Parathyroid adenoma (tissue), 2 donors: ENCODE data around the gene ADAMTS6.

Experiments used
- H2AFZ ChIP-seq: fragments of 300-600 bp; sonication (generic); one replicate; pipeline ENCODE4 v1.7.0; 2017; ENCODE audit warnings: antibody characterized with exemption, mild to moderate bottlenecking
- H3K27ac ChIP-seq: fragments of 300-600 bp; sonication (generic); one replicate; pipeline ENCODE4 v1.7.0; 2017
- H3K27me3 ChIP-seq: fragments of 300-600 bp; sonication (generic); one replicate; pipeline ENCODE4 v1.7.0; 2017; ENCODE audit warnings: low read length; ENCODE audit not compliant: control insufficient read depth, insufficient read depth
- H3K36me3 ChIP-seq: fragments of 300-600 bp; sonication (generic); one replicate; pipeline ENCODE4 v1.7.0; 2017; ENCODE audit warnings: low read length; ENCODE audit not compliant: control insufficient read depth, insufficient read depth
- H3K4me1 ChIP-seq: fragments of 300-600 bp; sonication (generic); one replicate; pipeline ENCODE4 v1.7.0; 2017; ENCODE audit warnings: control low read depth
- H3K4me2 ChIP-seq: fragments of 300-600 bp; sonication (generic); one replicate; pipeline ENCODE4 v1.7.0; 2017; ENCODE audit warnings: low read length
- H3K4me3 ChIP-seq: fragments of 300-600 bp; sonication (generic); one replicate; pipeline ENCODE4 v1.7.0; 2017; ENCODE audit warnings: low read depth, low read length
- H3K79me2 ChIP-seq: fragments of 300-600 bp; sonication (generic); one replicate; pipeline ENCODE4 v1.7.0; 2017; ENCODE audit warnings: control low read depth
- H3K9ac ChIP-seq: fragments of 300-600 bp; sonication (generic); one replicate; pipeline ENCODE4 v1.7.0; 2017; ENCODE audit warnings: mild to moderate bottlenecking
- H3K9me3 ChIP-seq: fragments of 300-600 bp; sonication (generic); one replicate; pipeline ENCODE4 v1.7.0; 2017; ENCODE audit warnings: low read length; ENCODE audit not compliant: control insufficient read depth
- CTCF ChIP-seq: fragments of 300-600 bp; sonication (generic); IDR thresholded peaks from one replicate; pipeline ENCODE4 v1.7.0; 2017; ENCODE audit warnings: antibody characterized with exemption, mild to moderate bottlenecking
- donor health status: primary hyperparathyroidism.

ADAMTS6 gene

GRCh38 chr5:65105301-65105700 is 376.4 kb downstream of the ADAMTS6 start:
- Histone ChIP-seq H3K79me2 (no peaks in the 10 kb centered on the region), H2AFZ (peak overlapping the region; percentile 5), H3K27ac (no peak overlapping the region), H3K9ac (no peak overlapping the region), H3K36me3 (no peaks in the 10 kb centered on the region), H3K9me3 (no peaks in the 10 kb centered on the region), H3K4me3 (no peak overlapping the region), H3K4me1 (no peaks in the 10 kb centered on the region), H3K27me3 (no peaks in the 10 kb centered on the region), H3K4me2 (no peak overlapping the region)
- no peak for TF ChIP-seq CTCF

- Histone ChIP-seq H3K9me3 (no peaks in the 10 kb centered on the region), H3K36me3 (no peaks in the 10 kb centered on the region), H3K9ac (no peak overlapping the region), H3K79me2 (no peaks in the 10 kb centered on the region), H2AFZ (peak overlapping the region; percentile 5), H3K4me2 (no peak overlapping the region), H3K27ac (no peak overlapping the region), H3K4me3 (no peak overlapping the region), H3K27me3 (no peaks in the 10 kb centered on the region), H3K4me1 (no peaks in the 10 kb centered on the region)
- no peak for TF ChIP-seq CTCF
Measured at GRCh38 chr5:65104831-65105230, 376.9 kb downstream of the ADAMTS6 start.

GRCh38 chr5:65103756-65104440 is 377.8 kb downstream of the ADAMTS6 start:
- H3K27me3 ChIP-seq: no peaks in the 10 kb centered on the region
- no peaks in the 10 kb centered on the region for H3K79me2 ChIP-seq
- peak overlapping the region; percentile 57 for H3K27ac ChIP-seq
- no peak overlapping the region for H3K9ac ChIP-seq
- H2AFZ ChIP-seq: peak overlapping the region; percentile 94
- H3K4me3 ChIP-seq: peak overlapping the region; percentile 71
- no peaks in the 10 kb centered on the region for H3K36me3 ChIP-seq
- peak overlapping the region; percentile 60 for H3K4me2 ChIP-seq
- H3K9me3 ChIP-seq: no peaks in the 10 kb centered on the region
- no peak for TF ChIP-seq CTCF
- no peaks in the 10 kb centered on the region for H3K4me1 ChIP-seq

GRCh38 chr5:65102976-65103711 is 378.6 kb downstream of the ADAMTS6 start:
- Histone ChIP-seq H3K4me3 (peak overlapping the region; percentile 71), H2AFZ (peak overlapping the region; percentile 94), H3K4me1 (no peaks in the 10 kb centered on the region), H3K4me2 (peak overlapping the region; percentile 60), H3K27ac (peak overlapping the region; percentile 57), H3K79me2 (no peaks in the 10 kb centered on the region), H3K9me3 (no peaks in the 10 kb centered on the region), H3K9ac (no peak overlapping the region), H3K36me3 (no peaks in the 10 kb centered on the region), H3K27me3 (no peaks in the 10 kb centered on the region)
- TF ChIP-seq CTCF: peak; percentile 31
